ENCODE data around the gene TOMM22. TPM values are rescaled to one million over a fixed set of nuclear protein-coding genes. Genes with fewer than 3 reads are reported as not detected.

Gene TOMM22
- total RNA-seq, 2 donors from 2014 or later: 16.1 to 35.8 TPM

- peaks cover 84% of the 10 kb centered on the region for H3K36me3 ChIP-seq
These were observed 45.4 kb downstream of the TOMM22 start for GRCh38 chr22:38727123-38727522.

GRCh38 chr22:38727530-38728451 is 46.0 kb downstream of the TOMM22 start:
- Histone ChIP-seq H3K4me3 (no peak overlapping the region), H3K27ac (no peak overlapping the region), H3K4me1 (ENCODE audit: control insufficient read depth in 1 of 2, low read depth in 2 of 2) (peaks cover 8 to 24% of the 10 kb centered on the region in 2 donors), H3K27me3 (replicated peaks; ENCODE audit: insufficient read depth) (no peaks in the 10 kb centered on the region), H3K9me3 (no peaks in the 10 kb centered on the region), H3K36me3 (peaks cover 78% of the 10 kb centered on the region)
- TF ChIP-seq CTCF (IDR thresholded peaks at IDR 0.05): no peak
- ATAC-seq (ENCODE audit: insufficient number of reproducible peaks, low FRiP score, low read depth) (no peak), DNase-seq (ENCODE audit: low spot score) (no peak)

More at GRCh38 chr22:38727123-38727522, 45.4 kb downstream of the TOMM22 start:
- Histone ChIP-seq H3K27ac (no peak overlapping the region), H3K4me3 (no peak overlapping the region), H3K27me3 (replicated peaks; ENCODE audit: insufficient read depth) (no peaks in the 10 kb centered on the region), H3K4me1 (ENCODE audit: control insufficient read depth in 1 of 2, low read depth in 2 of 2) (peaks cover 2 to 17% of the 10 kb centered on the region in 2 donors), H3K9me3 (no peaks in the 10 kb centered on the region)
- ATAC-seq (ENCODE audit: insufficient number of reproducible peaks, low FRiP score, low read depth) (no peak), DNase-seq (ENCODE audit: low spot score) (no peak)
- TF ChIP-seq CTCF (IDR thresholded peaks at IDR 0.05): no peak

GRCh38 chr22:38728871-38729796 is 47.4 kb downstream of the TOMM22 start:
- no peak for DNase-seq (ENCODE audit: low spot score)
- H3K4me1 ChIP-seq (ENCODE audit: control insufficient read depth in 1 of 2, low read depth in 2 of 2): peaks cover 22 to 37% of the 10 kb centered on the region in 2 donors
- H3K36me3 ChIP-seq: peaks cover 72% of the 10 kb centered on the region
- ATAC-seq (ENCODE audit: insufficient number of reproducible peaks, low FRiP score, low read depth): no peak
- no peak overlapping the region for H3K27ac ChIP-seq
- H3K4me3 ChIP-seq: no peak overlapping the region
- no peaks in the 10 kb centered on the region for H3K9me3 ChIP-seq
- no peaks in the 10 kb centered on the region for H3K27me3 ChIP-seq (replicated peaks; ENCODE audit: insufficient read depth)
- no peak for TF ChIP-seq CTCF (IDR thresholded peaks at IDR 0.05)

- H3K9me3 ChIP-seq: no peaks in the 10 kb centered on the region
- H3K4me3 ChIP-seq: no peak overlapping the region
- ATAC-seq (ENCODE audit: insufficient number of reproducible peaks, low FRiP score, low read depth): no peak
- H3K4me1 ChIP-seq (ENCODE audit: control insufficient read depth in 1 of 2, low read depth in 2 of 2): peaks cover 25 to 41% of the 10 kb centered on the region in 2 donors
- no peak for TF ChIP-seq CTCF (IDR thresholded peaks at IDR 0.05)
- no peak for DNase-seq (ENCODE audit: low spot score)
- no peak overlapping the region for H3K27ac ChIP-seq
- H3K36me3 ChIP-seq: peaks cover 76% of the 10 kb centered on the region
- H3K27me3 ChIP-seq (replicated peaks; ENCODE audit: insufficient read depth): no peaks in the 10 kb centered on the region
These were observed 48.2 kb downstream of the TOMM22 start for GRCh38 chr22:38729946-38730345.

GRCh38 chr22:38730411-38730871 is 48.7 kb downstream of the TOMM22 start:
- H3K27ac ChIP-seq: no peak overlapping the region
- H3K4me3 ChIP-seq: no peak overlapping the region
- DNase-seq (ENCODE audit: low spot score): no peak
- no peak for ATAC-seq (ENCODE audit: insufficient number of reproducible peaks, low FRiP score, low read depth)
- H3K9me3 ChIP-seq: no peaks in the 10 kb centered on the region
- no peaks in the 10 kb centered on the region for H3K27me3 ChIP-seq (replicated peaks; ENCODE audit: insufficient read depth)
- H3K36me3 ChIP-seq: peaks cover 79% of the 10 kb centered on the region
- peaks cover 25 to 37% of the 10 kb centered on the region in 2 donors for H3K4me1 ChIP-seq (ENCODE audit: control insufficient read depth in 1 of 2, low read depth in 2 of 2)
- TF ChIP-seq CTCF (IDR thresholded peaks at IDR 0.05): no peak

Data from thoracic aorta (tissue), 2 donors.